ENCODE data around the gene WNT10A.

Gene WNT10A

DNA sequence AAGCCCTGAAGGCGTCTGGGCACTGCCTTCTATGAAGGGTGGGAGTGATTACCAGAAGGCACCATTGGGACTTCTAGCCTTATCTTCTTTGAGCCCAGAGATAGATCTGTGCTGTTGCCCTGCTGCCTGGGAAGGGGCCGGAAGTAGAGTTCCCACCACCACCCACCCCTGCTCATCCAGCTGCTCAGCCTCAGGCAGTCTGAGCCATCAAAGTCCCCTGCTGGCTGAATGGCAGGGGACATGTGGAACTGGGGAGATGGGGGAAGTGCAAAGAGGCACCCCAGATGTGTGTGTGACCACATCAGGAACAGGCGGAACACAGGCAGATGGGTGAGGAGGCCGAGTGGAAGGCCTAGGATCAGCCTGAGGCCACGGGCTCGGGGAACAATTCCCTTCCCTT, 3.3 kb upstream of the WNT10A start:
- no peak for DNase-seq (ENCODE audit: low spot score)

- DNase-seq (ENCODE audit: low spot score) = no peak
Observed at GRCh38 chr2:218877891-218878290, 2.8 kb upstream of the WNT10A start.

- DNase-seq (ENCODE audit: low spot score) = no peak
Observed at GRCh38 chr2:218878486-218878885, 2.2 kb upstream of the WNT10A start.

GRCh38 chr2:218878926-218879761, 1.5 kb upstream of the WNT10A start:
- no peak for DNase-seq (ENCODE audit: low spot score)

- no peak for DNase-seq (ENCODE audit: low spot score)
Observed at GRCh38 chr2:218879776-218880101, 913 bp upstream of the WNT10A start.

DNA sequence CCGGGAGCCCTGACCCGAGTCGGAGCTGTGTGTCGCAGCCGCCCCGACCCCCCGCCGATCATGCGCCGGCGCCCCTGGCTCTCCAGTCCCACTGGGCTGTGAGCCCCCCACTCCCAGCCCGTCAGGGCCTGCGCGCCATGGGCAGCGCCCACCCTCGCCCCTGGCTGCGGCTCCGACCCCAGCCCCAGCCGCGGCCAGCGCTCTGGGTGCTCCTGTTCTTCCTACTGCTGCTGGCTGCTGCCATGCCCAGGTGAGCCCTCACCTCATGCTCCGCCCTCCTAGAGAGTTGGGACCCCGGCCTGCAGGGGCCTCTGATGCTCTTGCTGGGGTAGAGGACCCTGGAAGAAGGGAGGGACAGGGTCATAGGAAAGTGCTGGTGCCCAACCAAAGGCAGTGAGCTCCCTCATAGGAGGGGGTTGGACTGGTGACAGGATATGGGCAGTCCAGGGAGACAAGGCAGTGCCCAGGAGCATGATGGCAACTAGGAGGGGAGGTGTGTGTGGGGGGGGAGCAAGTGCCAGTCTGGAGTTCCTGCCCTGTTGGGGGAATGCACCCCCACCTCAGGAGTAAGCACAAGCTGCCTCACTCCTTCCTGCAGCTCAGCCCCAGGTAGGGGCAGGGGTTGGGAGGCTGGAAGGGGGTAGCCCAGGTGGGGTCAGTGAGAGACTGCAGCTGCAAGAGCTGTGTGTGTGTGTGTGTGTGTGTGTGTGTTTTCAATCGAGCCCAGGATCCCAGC, 375 bp downstream of the WNT10A start:
- no peak for DNase-seq (ENCODE audit: low spot score)

- DNase-seq (ENCODE audit: low spot score) = no peak
Observed at GRCh38 chr2:218881744-218882460, 1.2 kb downstream of the WNT10A start.

- DNase-seq (ENCODE audit: low spot score) = no peak
Observed at GRCh38 chr2:218882461-218882816, 1.8 kb downstream of the WNT10A start.

DNA sequence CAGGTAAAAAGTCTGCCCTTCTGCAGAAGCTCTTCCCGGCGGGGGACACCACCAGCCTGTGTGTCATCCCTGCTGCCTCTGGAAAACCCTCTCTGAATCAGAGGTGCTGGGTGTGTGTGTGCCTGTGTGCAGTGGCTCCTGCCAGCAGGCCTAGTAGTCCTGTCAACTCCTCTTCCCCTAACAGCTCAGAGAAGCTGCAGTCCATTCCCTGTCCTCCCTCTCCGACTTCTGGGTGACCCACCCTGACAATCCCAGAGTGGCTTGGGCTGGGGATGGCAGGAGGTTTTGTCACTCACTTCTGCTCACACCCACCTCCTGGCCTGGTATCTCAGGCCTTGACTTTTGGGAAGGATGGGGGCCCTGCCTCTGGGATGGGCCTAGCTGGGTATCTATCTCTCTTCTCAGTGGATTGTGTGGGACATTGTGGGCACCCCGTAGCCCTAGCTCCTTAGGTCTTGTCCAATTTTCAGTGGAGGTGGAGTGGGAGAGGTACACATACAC, 2.3 kb downstream of the WNT10A start:
- peak; percentile 74 for DNase-seq (ENCODE audit: low spot score)

GRCh38 chr2:218883491-218884490, 3.1 kb downstream of the WNT10A start:
- DNase-seq (ENCODE audit: low spot score) = peak; percentile 77

DNA sequence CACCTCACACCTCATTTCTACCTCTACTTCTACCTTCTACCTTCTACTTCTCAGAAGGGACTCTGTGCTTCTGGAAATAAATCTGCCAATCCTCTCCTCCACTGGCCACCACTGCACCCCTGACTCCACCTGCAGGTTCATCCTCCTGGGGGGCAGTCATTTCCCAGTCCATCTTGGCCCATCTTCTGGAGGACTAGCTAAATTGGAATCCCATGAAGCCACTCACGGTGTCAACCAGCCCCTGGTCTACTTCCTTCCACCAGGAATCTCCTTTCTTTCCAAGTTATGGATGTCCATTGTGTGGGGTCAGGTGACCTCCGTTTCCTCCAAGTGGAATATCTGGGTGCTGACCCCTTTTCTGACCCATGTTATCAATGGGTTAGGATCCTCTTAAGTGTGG, 3.9 kb downstream of the WNT10A start:
- DNase-seq (ENCODE audit: low spot score) = no peak

DNA sequence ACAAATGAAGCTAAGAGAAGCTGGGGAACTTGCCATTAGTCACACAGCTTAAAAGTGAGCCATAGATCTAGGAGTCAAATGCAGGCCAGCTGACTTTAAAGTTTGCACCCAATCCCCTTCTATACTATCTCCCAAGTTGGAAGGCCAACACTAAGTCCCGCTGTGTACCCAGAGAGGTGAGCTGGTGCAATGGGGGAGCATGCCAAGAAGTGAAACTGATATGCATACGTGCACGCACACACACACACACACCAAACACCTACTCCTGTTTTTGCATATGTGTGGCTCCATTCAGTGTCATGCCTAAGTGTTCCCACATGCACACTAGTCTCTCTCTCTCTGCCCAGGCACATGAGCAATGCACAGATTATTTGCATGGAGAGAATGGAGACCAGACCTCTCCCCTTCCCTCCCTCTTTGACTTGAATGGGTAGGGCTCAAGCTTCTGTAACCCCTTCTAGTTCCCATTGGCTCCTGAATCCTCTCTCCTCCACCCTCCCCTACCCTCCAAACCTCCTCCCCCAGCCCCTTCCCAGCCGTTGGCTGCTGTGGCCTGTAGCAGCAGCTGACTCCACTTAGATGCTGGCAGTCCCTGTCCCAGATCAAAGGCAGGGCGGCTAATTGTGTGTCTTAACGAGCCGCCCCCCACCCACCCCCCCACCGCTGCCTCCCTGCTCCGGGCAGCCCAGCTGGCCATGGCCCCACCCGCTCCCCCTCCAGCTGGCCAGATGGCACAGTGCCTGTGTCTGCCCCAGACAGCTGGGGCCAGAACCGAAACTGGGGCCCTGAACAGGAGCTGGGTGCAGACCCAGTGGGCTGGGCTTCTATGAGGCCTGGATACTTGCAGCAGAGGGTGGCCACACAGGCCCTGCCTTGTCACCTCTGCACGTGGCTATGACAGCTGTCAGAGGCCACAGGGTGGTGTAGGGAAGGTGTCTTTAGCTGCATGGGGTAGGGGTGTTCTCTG, 5.6 kb downstream of the WNT10A start:
- DNase-seq (ENCODE audit: low spot score) = no peak

DNA sequence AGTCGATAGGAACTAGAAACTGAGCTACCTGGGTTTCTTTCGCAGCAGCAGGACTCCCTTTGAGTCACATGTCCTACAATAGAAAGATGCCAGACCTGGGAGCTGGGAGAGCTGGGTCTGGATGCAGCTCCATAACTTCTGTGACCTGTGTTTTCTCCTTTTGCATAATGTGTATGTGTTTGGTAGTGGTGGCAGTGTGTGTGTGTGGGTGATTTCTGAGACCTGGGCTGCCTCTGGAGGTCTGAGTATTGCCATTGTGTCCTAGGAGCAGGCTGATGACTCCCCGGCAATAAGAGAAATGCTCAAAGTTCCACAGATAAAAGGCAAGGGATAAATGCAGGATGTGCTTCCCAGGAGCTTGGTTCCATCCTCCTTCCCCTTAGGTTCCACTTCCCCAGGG, 6.4 kb downstream of the WNT10A start:
- no peak for DNase-seq (ENCODE audit: low spot score)

- DNase-seq (ENCODE audit: low spot score) = no peak
Observed at GRCh38 chr2:218888341-218888740, 7.7 kb downstream of the WNT10A start.

GRCh38 chr2:218889937-218890336, 9.3 kb downstream of the WNT10A start:
- no peak for DNase-seq (ENCODE audit: low spot score)

DNA sequence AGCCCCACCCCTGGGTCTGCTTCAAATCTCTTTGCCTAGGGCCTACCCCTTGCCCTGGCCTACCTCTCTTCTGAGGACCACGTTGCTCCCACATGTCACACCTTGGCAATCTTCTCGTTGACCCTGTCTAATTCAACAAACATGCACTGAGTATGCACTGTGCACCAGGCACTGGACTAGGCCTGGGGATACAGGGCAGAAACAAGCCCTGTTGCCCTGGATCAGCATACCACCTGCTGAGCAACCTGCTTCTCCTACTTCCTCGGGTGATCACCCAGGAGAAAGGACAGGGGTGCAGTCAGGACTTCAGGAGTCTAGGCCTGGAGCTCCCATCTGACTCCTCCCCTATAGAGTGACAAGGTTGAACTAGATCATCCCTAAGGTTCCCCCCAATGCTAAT, 9.7 kb downstream of the WNT10A start:
- no peak for DNase-seq (ENCODE audit: low spot score)

DNA sequence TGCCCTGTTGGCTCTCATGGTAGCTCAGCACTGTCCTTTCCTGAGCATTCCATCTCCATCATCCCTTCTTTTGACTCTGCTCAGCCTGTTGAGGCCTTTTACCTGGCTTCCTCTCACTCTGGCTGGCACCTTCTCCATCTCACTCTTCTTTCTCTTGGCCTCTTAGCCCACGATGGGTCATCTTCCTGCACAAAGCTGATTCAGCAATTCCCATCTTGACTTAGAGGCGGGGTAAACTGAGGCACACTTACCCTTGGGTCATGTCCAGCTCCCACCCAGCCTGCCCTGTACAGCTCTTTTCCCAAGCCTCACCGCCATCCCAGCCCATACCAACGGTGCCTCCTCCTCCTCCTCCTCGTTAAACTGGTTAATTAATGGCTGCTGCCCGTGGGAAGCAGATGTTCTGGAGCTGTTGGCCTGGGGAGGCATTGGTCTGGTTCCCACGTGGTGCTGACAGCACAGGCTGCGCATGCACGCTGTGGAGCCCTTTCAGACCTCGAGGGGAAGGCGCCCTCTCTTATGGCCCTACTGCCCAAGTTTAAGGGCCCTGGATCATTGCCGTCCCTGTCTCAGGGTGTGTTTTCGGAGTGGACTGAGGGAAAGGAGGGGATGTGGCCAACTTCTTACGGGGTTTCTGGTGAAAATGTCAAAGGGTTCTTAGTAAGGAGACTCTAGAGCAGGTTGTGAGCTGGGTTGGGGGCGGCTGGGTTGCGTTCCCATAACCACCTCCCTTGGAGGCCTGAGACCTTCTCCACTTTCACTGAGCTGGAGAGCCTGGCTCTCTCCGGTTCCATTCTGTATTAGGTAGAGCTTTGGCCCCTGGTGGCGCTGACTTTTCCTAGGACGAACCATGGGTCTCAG, 10.9 kb downstream of the WNT10A start:
- no peak for DNase-seq (ENCODE audit: low spot score)

DNA sequence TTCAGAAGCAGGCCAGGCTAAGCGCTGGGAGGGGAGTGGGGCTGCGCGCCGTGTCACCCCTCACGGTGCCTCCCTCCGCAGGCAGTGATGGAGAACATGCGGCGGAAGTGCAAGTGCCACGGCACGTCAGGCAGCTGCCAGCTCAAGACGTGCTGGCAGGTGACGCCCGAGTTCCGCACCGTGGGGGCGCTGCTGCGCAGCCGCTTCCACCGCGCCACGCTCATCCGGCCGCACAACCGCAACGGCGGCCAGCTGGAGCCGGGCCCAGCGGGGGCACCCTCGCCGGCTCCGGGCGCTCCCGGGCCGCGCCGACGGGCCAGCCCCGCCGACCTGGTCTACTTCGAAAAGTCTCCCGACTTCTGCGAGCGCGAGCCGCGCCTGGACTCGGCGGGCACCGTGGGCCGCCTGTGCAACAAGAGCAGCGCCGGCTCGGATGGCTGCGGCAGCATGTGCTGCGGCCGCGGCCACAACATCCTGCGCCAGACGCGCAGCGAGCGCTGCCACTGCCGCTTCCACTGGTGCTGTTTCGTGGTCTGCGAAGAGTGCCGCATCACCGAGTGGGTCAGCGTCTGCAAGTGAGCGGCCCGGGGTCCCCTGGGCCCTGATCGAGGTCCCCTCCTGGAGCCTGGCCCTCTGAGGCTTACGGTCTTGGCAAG, 12.2 kb downstream of the WNT10A start:
- peak; percentile 72 for DNase-seq (ENCODE audit: low spot score)
